ENCODE measurements around the gene RAP1GAP. TPM values are rescaled to one million over a fixed set of nuclear protein-coding genes. Genes with fewer than 3 reads are reported as not detected.

RAP1GAP gene
- total RNA-seq, 4 donors from 2014 or later = 0.33 to 0.83 (median 0.56) TPM

DNA sequence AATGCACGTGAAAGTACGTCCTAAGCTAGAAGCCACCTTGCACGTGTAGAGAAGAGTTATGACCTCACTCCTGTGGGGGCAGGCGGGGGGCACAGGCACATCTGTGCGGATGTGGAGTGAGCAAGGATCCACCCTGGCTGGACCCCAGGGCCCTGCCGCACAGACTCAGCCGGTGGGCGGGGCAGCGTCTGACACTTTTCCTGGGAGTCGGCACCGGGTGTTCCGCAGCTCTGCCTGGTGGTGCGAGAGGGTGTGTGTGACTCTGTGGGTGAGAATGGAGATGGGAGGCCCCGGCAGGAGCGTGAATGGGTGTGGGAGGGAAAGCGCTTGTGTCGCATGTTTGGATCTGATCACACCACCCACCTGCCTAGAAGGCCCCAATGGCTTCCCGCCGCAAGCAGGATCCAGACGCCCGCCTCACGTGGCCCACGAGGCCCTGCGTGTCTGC is 29.5 kb downstream of the RAP1GAP start:
- H3K36me3 ChIP-seq = no peaks in the 10 kb centered on the region
- no peak overlapping the region for H3K27ac ChIP-seq (replicated peaks in 1 of 4)
- intact Hi-C loops (cut with DNase I) = no loop called here
- no peak overlapping the region for H3K4me3 ChIP-seq
- H3K4me1 ChIP-seq = peaks cover 0 to 5% (median 0%) of the 10 kb centered on the region in 4 donors
- no peaks in the 10 kb centered on the region for H3K9me3 ChIP-seq
- WGBS = 49% methylated on average over 22 of the region's 24 CpGs
- DNase-seq (ENCODE audit: extremely low spot score) = no peak
- TF ChIP-seq POLR2AphosphoS5 (IDR thresholded peaks at IDR 0.05) (no peak), EP300 (IDR thresholded peaks at IDR 0.05) (no peak), POLR2A (IDR thresholded peaks at IDR 0.05; ENCODE audit: low read depth) (no peak)
- peaks cover 0 to 57% (median 0%) of the 10 kb centered on the region in 4 donors for H3K27me3 ChIP-seq

DNA sequence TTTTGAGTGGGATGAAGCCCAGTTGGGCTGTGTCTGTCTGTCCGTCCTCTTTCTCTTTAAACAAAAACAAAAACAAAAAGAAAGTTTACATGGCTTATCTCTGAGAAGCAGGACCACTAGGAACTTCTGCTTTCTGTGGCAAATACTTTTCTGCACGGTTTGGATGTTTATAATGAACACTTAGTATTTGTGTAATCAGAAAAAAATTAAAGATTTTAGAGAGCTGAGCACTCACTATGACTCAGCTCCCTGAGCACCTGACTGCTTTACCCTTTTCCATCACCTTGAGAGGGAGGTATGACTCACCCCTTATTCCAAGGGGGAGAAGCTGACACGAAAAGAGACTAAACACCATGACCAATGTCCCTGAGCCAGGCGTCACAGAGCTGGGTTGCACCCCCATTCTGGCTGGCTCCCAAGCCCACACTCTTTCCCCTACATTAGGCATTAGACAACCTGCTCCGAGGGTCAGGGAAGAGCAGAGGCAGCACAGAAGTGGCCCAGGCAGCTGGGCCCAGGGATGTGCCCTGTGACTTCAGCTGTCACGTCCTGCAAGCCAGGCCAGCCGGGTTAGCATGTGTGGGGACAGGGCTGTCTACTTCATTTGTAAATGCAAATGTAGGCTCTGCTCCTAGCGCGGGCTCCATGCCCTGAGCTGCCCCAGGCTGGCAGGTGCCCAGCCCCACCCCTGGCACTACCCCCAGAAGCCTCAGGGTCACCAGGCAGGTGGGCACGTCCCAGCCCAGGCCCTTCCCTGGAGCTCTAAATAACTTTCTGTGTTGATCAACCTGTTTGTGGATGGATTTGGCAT is 30.4 kb downstream of the RAP1GAP start:
- TF ChIP-seq POLR2AphosphoS5 (IDR thresholded peaks at IDR 0.05) = no peak
- TF ChIP-seq, protein P1, sequence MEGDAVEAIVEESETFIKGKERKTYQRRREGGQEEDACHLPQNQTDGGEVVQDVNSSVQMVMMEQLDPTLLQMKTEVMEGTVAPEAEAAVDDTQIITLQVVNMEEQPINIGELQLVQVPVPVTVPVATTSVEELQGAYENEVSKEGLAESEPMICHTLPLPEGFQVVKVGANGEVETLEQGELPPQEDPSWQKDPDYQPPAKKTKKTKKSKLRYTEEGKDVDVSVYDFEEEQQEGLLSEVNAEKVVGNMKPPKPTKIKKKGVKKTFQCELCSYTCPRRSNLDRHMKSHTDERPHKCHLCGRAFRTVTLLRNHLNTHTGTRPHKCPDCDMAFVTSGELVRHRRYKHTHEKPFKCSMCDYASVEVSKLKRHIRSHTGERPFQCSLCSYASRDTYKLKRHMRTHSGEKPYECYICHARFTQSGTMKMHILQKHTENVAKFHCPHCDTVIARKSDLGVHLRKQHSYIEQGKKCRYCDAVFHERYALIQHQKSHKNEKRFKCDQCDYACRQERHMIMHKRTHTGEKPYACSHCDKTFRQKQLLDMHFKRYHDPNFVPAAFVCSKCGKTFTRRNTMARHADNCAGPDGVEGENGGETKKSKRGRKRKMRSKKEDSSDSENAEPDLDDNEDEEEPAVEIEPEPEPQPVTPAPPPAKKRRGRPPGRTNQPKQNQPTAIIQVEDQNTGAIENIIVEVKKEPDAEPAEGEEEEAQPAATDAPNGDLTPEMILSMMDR (IDR thresholded peaks at IDR 0.05) = no peak
- no peak for TF ChIP-seq POLR2A (IDR thresholded peaks at IDR 0.05; ENCODE audit: low read depth)
- no peak for TF ChIP-seq EP300 (IDR thresholded peaks at IDR 0.05)
- Histone ChIP-seq H3K4me3 (no peak overlapping the region), H3K9me3 (no peaks in the 10 kb centered on the region), H3K36me3 (no peaks in the 10 kb centered on the region), H3K27me3 (peaks cover 0 to 66% (median 0%) of the 10 kb centered on the region in 4 donors), H3K4me1 (peaks cover 0 to 5% (median 0%) of the 10 kb centered on the region in 4 donors), H3K27ac (replicated peaks in 1 of 4) (no peak overlapping the region)
- 48% methylated on average over 6 of the region's 10 CpGs for WGBS
- intact Hi-C loops (cut with DNase I) = no loop called here
- DNase-seq (ENCODE audit: extremely low spot score) = no peak

DNA sequence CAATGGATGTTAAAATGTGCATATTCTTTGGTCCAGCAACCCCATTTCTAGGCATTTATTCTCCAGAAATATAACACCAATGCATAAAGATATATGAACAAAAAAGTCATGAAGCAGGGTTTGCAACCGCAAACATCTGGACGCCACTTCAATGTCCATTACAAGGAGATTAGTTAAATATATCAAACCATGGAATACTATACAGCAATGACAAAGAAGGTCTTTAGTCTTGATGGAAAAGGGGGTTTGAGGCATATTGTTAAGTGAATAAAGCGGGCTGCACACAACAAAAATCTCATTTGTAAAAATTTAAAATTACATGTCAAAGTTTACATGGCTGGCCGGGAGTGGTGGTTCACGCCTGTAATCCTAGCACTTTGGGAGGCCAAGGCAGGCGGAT is 31.6 kb downstream of the RAP1GAP start:
- intact Hi-C loops (cut with DNase I) = no loop called here
- 94% methylated on average over 6 of the region's 6 CpGs for WGBS
- no peak for DNase-seq (ENCODE audit: extremely low spot score)
- Histone ChIP-seq H3K4me1 (peaks cover 0 to 5% (median 0%) of the 10 kb centered on the region in 4 donors), H3K36me3 (no peaks in the 10 kb centered on the region), H3K27me3 (peaks cover 0 to 71% (median 0%) of the 10 kb centered on the region in 4 donors), H3K9me3 (no peaks in the 10 kb centered on the region), H3K27ac (replicated peaks in 1 of 4) (no peak overlapping the region), H3K4me3 (no peak overlapping the region)
- TF ChIP-seq POLR2AphosphoS5 (IDR thresholded peaks at IDR 0.05) (no peak), EP300 (IDR thresholded peaks at IDR 0.05) (no peak), POLR2A (IDR thresholded peaks at IDR 0.05; ENCODE audit: low read depth) (no peak)
- TF ChIP-seq, protein P1 (IDR thresholded peaks at IDR 0.05) = no peak

DNA sequence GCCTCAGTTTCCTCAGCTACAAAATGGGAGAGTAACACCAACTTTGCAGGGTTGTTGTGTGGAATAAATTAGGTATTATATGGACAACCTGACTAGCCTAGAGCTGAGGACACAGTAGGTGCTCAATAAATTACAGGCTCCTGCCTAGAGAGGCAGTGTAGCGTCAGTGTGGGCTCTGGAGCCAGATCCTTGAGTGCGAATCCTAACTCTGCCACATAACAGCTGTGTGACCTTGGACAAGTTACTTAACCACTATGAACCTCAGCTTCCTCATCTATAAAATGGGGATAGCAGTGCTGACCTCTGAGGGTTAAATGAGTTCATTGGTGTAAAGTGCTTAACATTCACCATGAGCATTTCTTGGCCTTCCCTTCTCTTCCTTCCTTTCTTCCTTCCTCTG is 33.1 kb downstream of the RAP1GAP start:
- Histone ChIP-seq H3K9me3 (no peaks in the 10 kb centered on the region), H3K36me3 (no peaks in the 10 kb centered on the region), H3K27ac (replicated peaks in 1 of 4) (no peak overlapping the region), H3K27me3 (peaks cover 0 to 67% (median 0%) of the 10 kb centered on the region in 4 donors), H3K4me3 (no peak overlapping the region), H3K4me1 (peaks cover 0 to 5% (median 0%) of the 10 kb centered on the region in 4 donors)
- TF ChIP-seq, protein P1 (IDR thresholded peaks at IDR 0.05) = no peak
- no peak for TF ChIP-seq EP300 (IDR thresholded peaks at IDR 0.05)
- no peak for TF ChIP-seq POLR2A (IDR thresholded peaks at IDR 0.05; ENCODE audit: low read depth)
- no peak for TF ChIP-seq POLR2AphosphoS5 (IDR thresholded peaks at IDR 0.05)
- WGBS = 100% methylated on average over 2 of the region's 2 CpGs
- DNase-seq (ENCODE audit: extremely low spot score) = no peak
- intact Hi-C loops (cut with DNase I) = no loop called here

DNA sequence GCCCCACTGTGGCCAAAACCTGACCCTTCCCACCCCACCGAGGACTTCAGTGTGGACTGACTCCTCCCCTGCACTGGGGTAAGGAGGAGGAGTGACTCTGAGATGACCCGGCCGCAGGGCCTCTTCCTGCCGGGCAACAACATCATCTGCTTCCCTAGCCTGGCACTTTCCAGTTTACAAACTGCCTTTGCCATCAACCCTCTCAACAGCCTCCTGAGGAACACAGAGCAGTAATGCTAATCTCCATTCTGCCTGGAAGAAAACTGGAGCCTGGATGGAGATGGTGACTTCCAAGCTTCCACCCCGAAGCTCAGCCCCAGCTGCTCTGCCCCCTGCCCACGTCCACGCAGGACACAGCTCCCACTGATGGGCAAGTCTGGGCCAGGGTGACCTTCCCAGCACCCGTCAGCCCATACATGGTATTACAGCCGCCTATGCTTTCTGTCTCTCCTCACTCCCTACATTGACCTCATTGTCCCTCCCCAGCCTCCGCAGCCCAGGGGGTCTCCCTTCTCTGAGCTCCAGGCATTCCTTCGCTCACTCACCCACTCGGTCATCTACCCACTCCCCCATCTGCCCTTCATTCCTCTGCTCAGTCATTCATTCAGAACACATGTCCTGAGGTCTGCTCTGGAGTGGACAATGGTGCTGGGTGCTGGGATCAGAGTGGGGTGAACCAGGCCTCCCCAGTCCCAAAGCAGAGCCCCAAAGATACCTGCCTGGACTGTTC is 34.2 kb downstream of the RAP1GAP start:
- no peak overlapping the region for H3K4me3 ChIP-seq
- no peaks in the 10 kb centered on the region for H3K36me3 ChIP-seq
- WGBS = 84% methylated on average over 8 of the region's 12 CpGs
- TF ChIP-seq POLR2A (IDR thresholded peaks at IDR 0.05; ENCODE audit: low read depth) (no peak), POLR2AphosphoS5 (IDR thresholded peaks at IDR 0.05) (no peak), EP300 (IDR thresholded peaks at IDR 0.05) (no peak)
- TF ChIP-seq, protein P1 (IDR thresholded peaks at IDR 0.05) = no peak
- intact Hi-C loops (cut with DNase I) = no loop called here
- peaks cover 0 to 5% (median 0%) of the 10 kb centered on the region in 4 donors for H3K4me1 ChIP-seq
- no peak overlapping the region for H3K27ac ChIP-seq (replicated peaks in 1 of 4)
- H3K27me3 ChIP-seq = peaks cover 0 to 65% (median 0%) of the 10 kb centered on the region in 4 donors
- no peak for DNase-seq (ENCODE audit: extremely low spot score)
- no peaks in the 10 kb centered on the region for H3K9me3 ChIP-seq

All from esophagus muscularis mucosa (tissue), 4 donors.